SJSA1 (cell line): ENCODE data around the gene EIF1. TPM values are rescaled to one million over a fixed set of nuclear protein-coding genes. Genes with fewer than 3 reads are reported as not detected.
"Not testable (repeated sequence)": the region's sequence is repeated elsewhere in the genome, so short reads cannot be mapped to it uniquely, and the experiment has no call there.

ENCODE experiments used
- DNase-seq, 2 experiments: peaks; one replicate each; pipeline ENCODE4 v3.0.0-alpha.2; 2015 to 2020; ENCODE audit warnings: low spot score in 2 of 2, low read depth in 1 of 2
- H3K27ac ChIP-seq: fragments of 250-450 bp; sonication (Bioruptor Pico); 2 replicates; pipeline ENCODE4 v1.5.1; 2020; ENCODE audit warnings: mild to moderate bottlenecking, moderate library complexity
- H3K27me3 ChIP-seq: fragments of 250-450 bp; sonication (Bioruptor Pico); replicated peaks from 2 replicates; pipeline ENCODE4 v1.5.1; 2020; ENCODE audit warnings: mild to moderate bottlenecking, moderate library complexity
- H3K36me3 ChIP-seq: fragments of 250-450 bp; sonication (Bioruptor Pico); 2 replicates; pipeline ENCODE4 v1.5.1; 2020; ENCODE audit warnings: mild to moderate bottlenecking
- H3K4me1 ChIP-seq: fragments of 250-450 bp; sonication (Bioruptor Pico); replicated peaks from 2 replicates; pipeline ENCODE4 v1.6.1; 2021; ENCODE audit warnings: mild to moderate bottlenecking
- H3K4me3 ChIP-seq: fragments of 250-450 bp; sonication (Bioruptor Pico); 2 replicates; pipeline ENCODE4 v1.5.1; 2020; ENCODE audit warnings: mild to moderate bottlenecking
- H3K9me3 ChIP-seq: fragments of 250-450 bp; sonication (Bioruptor Pico); replicated peaks from 2 replicates; pipeline ENCODE4 v1.5.1; 2020; ENCODE audit warnings: mild to moderate bottlenecking
- total RNA-seq: library from RNA; depleted of rRNA; stranded (reverse); fragments of >200 nt; shearing (Covaris generic); gene quantifications from 2 replicates; pipeline ENCODE4 v1.2.3, GENCODE V29; 2014

EIF1 gene
- total RNA-seq, 1 experiment from 2014 or later: 80.1 TPM

- H3K27ac ChIP-seq: no peak overlapping the region
Observed at GRCh38 chr17:41691031-41691777, 2.5 kb downstream of the EIF1 start.

DNA sequence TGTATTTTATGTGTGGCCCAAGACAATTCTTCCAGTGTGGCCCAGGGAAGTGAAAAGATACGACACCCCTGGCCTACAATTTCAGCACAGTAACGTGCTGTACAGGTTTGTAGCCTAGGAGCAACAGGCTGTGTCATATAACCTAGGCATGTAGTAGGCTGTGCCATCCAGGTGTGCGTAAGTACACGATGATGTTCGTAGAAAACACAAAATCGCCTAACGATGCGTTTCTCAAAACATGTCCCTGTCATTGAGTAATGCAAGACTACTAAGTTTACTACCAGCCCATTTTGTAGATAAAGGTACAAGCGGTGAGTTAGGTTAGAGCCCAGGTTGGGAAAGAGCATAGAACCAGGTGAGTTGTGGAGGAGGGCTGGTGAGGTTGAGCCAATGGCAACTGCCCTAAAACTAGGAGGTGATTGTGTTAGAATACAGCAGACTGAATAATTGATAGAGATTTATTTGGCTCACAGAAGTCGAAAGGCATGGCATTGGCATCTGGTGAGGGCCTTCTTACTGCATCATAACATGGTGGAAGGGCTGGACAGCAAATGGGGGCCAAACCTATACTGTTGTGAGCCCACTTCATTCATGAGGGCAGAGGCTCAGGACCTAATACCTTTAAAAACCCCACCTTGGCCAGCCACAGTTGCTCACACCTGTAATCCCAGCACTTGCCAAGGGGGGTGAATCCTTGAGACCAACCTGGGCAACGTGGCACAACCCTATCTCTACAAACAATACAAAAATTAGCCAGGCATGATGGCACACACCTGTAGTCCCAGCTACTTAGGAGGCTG is 4.2 kb downstream of the EIF1 start:
- Histone ChIP-seq H3K9me3 (peaks cover 2% of the 10 kb centered on the region; the same call in 1 of the 2 replicates), H3K36me3 (peaks cover 69% of the 10 kb centered on the region), H3K27me3 (no peaks in the 10 kb centered on the region; the same call in 1 of the 2 replicates), H3K4me3 (no peak overlapping the region), H3K27ac (no peak overlapping the region), H3K4me1 (peaks cover 9% of the 10 kb centered on the region; the same call in 1 of the 2 replicates)
- DNase-seq: no peak

More at GRCh38 chr17:41691031-41691777, 2.5 kb downstream of the EIF1 start:
- Histone ChIP-seq H3K4me1 (peaks cover 13% of the 10 kb centered on the region; the same call in 1 of the 2 replicates), H3K27me3 (no peaks in the 10 kb centered on the region; the same call in 1 of the 2 replicates), H3K36me3 (peaks cover 69% of the 10 kb centered on the region), H3K9me3 (peaks cover 2% of the 10 kb centered on the region; the same call in 1 of the 2 replicates), H3K4me3 (no peak overlapping the region)
- no peak for DNase-seq

GRCh38 chr17:41695134-41695661 is 6.5 kb downstream of the EIF1 start:
- Histone ChIP-seq H3K4me3 (no peak overlapping the region), H3K36me3 (peaks cover 53% of the 10 kb centered on the region), H3K4me1 (peaks cover 6% of the 10 kb centered on the region; the same call in 1 of the 2 replicates), H3K27ac (no peak overlapping the region), H3K27me3 (no peaks in the 10 kb centered on the region; the same call in 1 of the 2 replicates), H3K9me3 (no peaks in the 10 kb centered on the region; the same call in 1 of the 2 replicates)
- DNase-seq: peak in 1 of 2 experiments; percentile 32

GRCh38 chr17:41695954-41696757 is 7.5 kb downstream of the EIF1 start:
- Histone ChIP-seq H3K9me3 (no peaks in the 10 kb centered on the region; the same call in 1 of the 2 replicates), H3K27ac (no peak overlapping the region), H3K4me1 (no peaks in the 10 kb centered on the region), H3K36me3 (peaks cover 44% of the 10 kb centered on the region), H3K27me3 (no peaks in the 10 kb centered on the region; the same call in 1 of the 2 replicates), H3K4me3 (no peak overlapping the region)
- peak; percentile 48 to 78 for DNase-seq

- Histone ChIP-seq H3K27ac (no peak overlapping the region), H3K4me1 (no peaks in the 10 kb centered on the region), H3K4me3 (no peak overlapping the region), H3K36me3 (peaks cover 32% of the 10 kb centered on the region), H3K9me3 (no peaks in the 10 kb centered on the region; the same call in 1 of the 2 replicates), H3K27me3 (no peaks in the 10 kb centered on the region; the same call in 1 of the 2 replicates)
- no peak for DNase-seq
Observed at GRCh38 chr17:41697122-41697962, 8.7 kb downstream of the EIF1 start.

GRCh38 chr17:41700843-41701242 is 12.2 kb downstream of the EIF1 start:
- DNase-seq, H3K4me1 ChIP-seq, H3K4me3 ChIP-seq, H3K9me3 ChIP-seq, H3K27ac ChIP-seq, H3K27me3 ChIP-seq, H3K36me3 ChIP-seq: not testable (repeated sequence)

GRCh38 chr17:41702712-41703111 is 14.0 kb downstream of the EIF1 start:
- Histone ChIP-seq H3K36me3 (no peaks in the 10 kb centered on the region), H3K4me3 (no peak overlapping the region), H3K27me3 (no peaks in the 10 kb centered on the region), H3K9me3 (no peaks in the 10 kb centered on the region), H3K4me1 (peaks cover 5% of the 10 kb centered on the region; the same call in 1 of the 2 replicates), H3K27ac (no peak overlapping the region)
- DNase-seq: no peak

- DNase-seq: no peak
- Histone ChIP-seq H3K4me3 (no peak overlapping the region), H3K27ac (no peak overlapping the region), H3K9me3 (no peaks in the 10 kb centered on the region), H3K27me3 (no peaks in the 10 kb centered on the region), H3K4me1 (peaks cover 5% of the 10 kb centered on the region; the same call in 1 of the 2 replicates), H3K36me3 (no peaks in the 10 kb centered on the region)
Observed at GRCh38 chr17:41705271-41705991, 16.7 kb downstream of the EIF1 start.

- no peak for DNase-seq
- Histone ChIP-seq H3K4me1 (peaks cover 5% of the 10 kb centered on the region; the same call in 1 of the 2 replicates), H3K27me3 (no peaks in the 10 kb centered on the region), H3K9me3 (no peaks in the 10 kb centered on the region), H3K36me3 (no peaks in the 10 kb centered on the region), H3K27ac (no peak overlapping the region), H3K4me3 (no peak overlapping the region)
Observed at GRCh38 chr17:41707803-41708669, 19.4 kb downstream of the EIF1 start.

DNA sequence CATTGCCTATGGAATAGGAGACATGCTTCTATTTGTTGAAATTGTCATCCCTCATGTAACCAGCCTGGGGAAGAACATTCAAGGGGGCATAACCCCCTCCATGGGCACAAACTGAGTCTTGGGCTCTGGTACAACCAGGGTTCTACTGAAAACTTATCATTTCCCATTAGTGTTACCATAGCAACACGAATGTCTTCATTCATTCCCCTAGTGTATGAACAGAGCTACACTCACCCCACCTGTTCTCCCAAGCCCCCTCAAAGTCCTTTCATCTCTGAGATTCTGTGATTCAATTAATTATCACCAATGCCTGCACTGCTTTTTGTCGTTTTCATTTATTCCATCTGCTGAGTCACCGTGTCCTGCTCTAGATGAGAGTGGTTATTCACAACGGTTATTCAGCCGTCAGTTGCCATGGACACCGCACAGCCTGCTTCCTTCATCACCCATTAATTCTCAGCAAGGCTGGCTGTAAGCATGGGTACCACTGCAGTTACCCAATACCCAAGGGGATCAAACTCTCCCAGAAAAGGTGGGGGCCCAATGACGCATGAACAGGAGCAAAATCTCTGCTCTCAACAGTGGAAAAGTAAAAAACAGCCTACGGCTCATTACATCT is 21.9 kb downstream of the EIF1 start:
- DNase-seq: no peak
- Histone ChIP-seq H3K36me3 (no peaks in the 10 kb centered on the region), H3K27ac (no peak overlapping the region), H3K4me3 (no peak overlapping the region), H3K4me1 (no peaks in the 10 kb centered on the region), H3K9me3 (no peaks in the 10 kb centered on the region), H3K27me3 (0 out of 2 replicates have a peak, but pooled peaks cover 3% of the 10 kb centered on the region)
